ENCODE data around the gene IMPG1.
"Not testable (repeated sequence)": the region's sequence is repeated elsewhere in the genome, so short reads cannot be mapped to it uniquely, and the experiment has no call there.

The IMPG1 gene

DNA sequence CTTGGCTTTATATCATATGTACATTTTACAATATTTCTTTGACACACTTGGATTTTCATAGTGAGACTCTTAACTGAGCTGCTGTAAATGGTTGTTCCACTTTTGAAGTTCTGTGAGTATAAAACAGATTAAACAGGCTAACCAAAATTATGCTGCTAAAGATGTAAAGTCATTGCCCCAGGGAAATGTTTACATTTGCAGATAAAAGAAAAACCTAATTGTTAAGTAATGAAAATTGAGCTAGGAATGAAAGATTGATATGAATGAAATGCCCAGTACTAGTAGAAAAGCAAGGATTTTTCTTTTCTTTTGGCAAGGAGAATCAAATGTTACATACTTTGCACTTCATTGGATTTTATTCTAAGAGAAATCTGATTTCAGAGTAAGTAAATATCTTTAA is 159.4 kb downstream of the IMPG1 start:
- no peak overlapping the region for H2AFZ ChIP-seq (ENCODE audit: low read length)
- no peak overlapping the region for H2BK15ac ChIP-seq (ENCODE audit: low read length)
- H2BK5ac ChIP-seq (ENCODE audit: low read length): no peak overlapping the region
- no peak overlapping the region for H3K27ac ChIP-seq (replicated peaks; ENCODE audit: low read length)
- no peak overlapping the region for H3K18ac ChIP-seq (ENCODE audit: low read length)
- H3K4me1 ChIP-seq (ENCODE audit: control insufficient read depth in 2 of 2, insufficient read depth in 1 of 2, low read depth in 1 of 2, low read length in 2 of 2): peaks cover 0 to 3% of the 10 kb centered on the region in 2 donors
- no peak overlapping the region for H2AK5ac ChIP-seq (ENCODE audit: low read depth, low read length)
- peaks cover 0 to 21% of the 10 kb centered on the region in 2 donors for H3K36me3 ChIP-seq (replicated peaks in 1 of 2; ENCODE audit: control insufficient read depth in 2 of 2, insufficient read depth in 2 of 2, low read length in 2 of 2)
- no peaks in the 10 kb centered on the region for H3K79me1 ChIP-seq (ENCODE audit: low read depth, low read length)
- H3K4me2 ChIP-seq (ENCODE audit: insufficient read depth, low read length, poor library complexity, severe bottlenecking): no peak overlapping the region
- H3K9me3 ChIP-seq (replicated peaks in 1 of 2; ENCODE audit: control insufficient read depth in 2 of 2, insufficient read depth in 1 of 2, low read depth in 1 of 2, low read length in 2 of 2): no peaks in the 10 kb centered on the region
- H3K4me3 ChIP-seq (ENCODE audit: low read length in 2 of 2): no peak overlapping the region
- H2BK120ac ChIP-seq (ENCODE audit: low read depth, low read length): no peak overlapping the region
- no peak overlapping the region for H3K23ac ChIP-seq (ENCODE audit: low read depth, low read length, poor library complexity)
- H3K9ac ChIP-seq (ENCODE audit: low read depth, low read length, poor library complexity): no peak overlapping the region
- DNase-seq (ENCODE audit: low spot score): no peak
- H3K14ac ChIP-seq (ENCODE audit: low read length): no peak overlapping the region
- H4K8ac ChIP-seq (ENCODE audit: low read depth, low read length): no peak overlapping the region
- no peaks in the 10 kb centered on the region for H3K27me3 ChIP-seq (ENCODE audit: control insufficient read depth in 3 of 3, insufficient read depth in 3 of 3, low read depth in 1 of 3, low read length in 3 of 3)
- no peak overlapping the region for H3K4ac ChIP-seq (ENCODE audit: low read length)
- H2BK12ac ChIP-seq (ENCODE audit: low read length): no peak overlapping the region
- no peak overlapping the region for H4K91ac ChIP-seq (ENCODE audit: low read depth, low read length, poor library complexity)

DNA sequence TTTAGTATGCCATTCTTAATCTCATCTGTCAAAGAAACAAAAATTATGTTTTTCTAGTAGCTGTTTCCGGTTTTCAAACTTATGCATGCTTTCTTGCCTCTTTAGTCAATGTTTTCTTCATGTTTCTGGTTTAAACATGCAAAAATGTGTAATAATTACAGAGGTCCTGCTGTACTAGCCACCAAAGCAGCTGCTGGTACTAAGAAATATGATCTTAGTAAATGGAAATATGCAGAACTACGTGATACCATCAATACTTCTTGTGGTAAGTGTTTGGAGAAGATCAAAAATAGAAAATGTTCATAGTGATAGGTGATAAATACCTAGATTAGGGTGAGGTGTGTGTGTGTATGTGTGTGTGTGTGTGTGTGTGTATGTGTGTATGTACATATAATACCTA is 165.0 kb downstream of the IMPG1 start:
- no peak overlapping the region for H3K4me2 ChIP-seq (ENCODE audit: insufficient read depth, low read length, poor library complexity, severe bottlenecking)
- no peaks in the 10 kb centered on the region for H3K79me1 ChIP-seq (ENCODE audit: low read depth, low read length)
- H2BK5ac ChIP-seq (ENCODE audit: low read length): no peak overlapping the region
- no peaks in the 10 kb centered on the region for H3K36me3 ChIP-seq (replicated peaks in 1 of 2; ENCODE audit: control insufficient read depth in 2 of 2, insufficient read depth in 2 of 2, low read length in 2 of 2)
- H3K18ac ChIP-seq (ENCODE audit: low read length): no peak overlapping the region
- no peak overlapping the region for H3K14ac ChIP-seq (ENCODE audit: low read length)
- no peak overlapping the region for H2AFZ ChIP-seq (ENCODE audit: low read length)
- no peaks in the 10 kb centered on the region for H3K4me1 ChIP-seq (ENCODE audit: control insufficient read depth in 2 of 2, insufficient read depth in 1 of 2, low read depth in 1 of 2, low read length in 2 of 2)
- H2BK15ac ChIP-seq (ENCODE audit: low read length): no peak overlapping the region
- H4K8ac ChIP-seq (ENCODE audit: low read depth, low read length): no peak overlapping the region
- no peak overlapping the region for H3K23ac ChIP-seq (ENCODE audit: low read depth, low read length, poor library complexity)
- H3K27me3 ChIP-seq (ENCODE audit: control insufficient read depth in 3 of 3, insufficient read depth in 3 of 3, low read depth in 1 of 3, low read length in 3 of 3): no peaks in the 10 kb centered on the region
- H3K4ac ChIP-seq (ENCODE audit: low read length): no peak overlapping the region
- no peak overlapping the region for H3K4me3 ChIP-seq (ENCODE audit: low read length in 2 of 2)
- no peak overlapping the region for H2BK120ac ChIP-seq (ENCODE audit: low read depth, low read length)
- H4K91ac ChIP-seq (ENCODE audit: low read depth, low read length, poor library complexity): no peak overlapping the region
- no peak overlapping the region for H2AK5ac ChIP-seq (ENCODE audit: low read depth, low read length)
- WGBS, 2 donors (ENCODE audit: extremely low coverage in 2 of 2, insufficient read length in 2 of 2, insufficient replicate concordance in 1 of 2): no CpG with 5 or more reads among the region's 2 CpGs
- H3K9me3 ChIP-seq (replicated peaks in 1 of 2; ENCODE audit: control insufficient read depth in 2 of 2, insufficient read depth in 1 of 2, low read depth in 1 of 2, low read length in 2 of 2): peaks cover 0 to 8% of the 10 kb centered on the region in 2 donors
- no peak for DNase-seq (ENCODE audit: low spot score)
- H3K9ac ChIP-seq (ENCODE audit: low read depth, low read length, poor library complexity): no peak overlapping the region
- no peak overlapping the region for H2BK12ac ChIP-seq (ENCODE audit: low read length)
- H3K27ac ChIP-seq (replicated peaks; ENCODE audit: low read length): no peak overlapping the region

DNA sequence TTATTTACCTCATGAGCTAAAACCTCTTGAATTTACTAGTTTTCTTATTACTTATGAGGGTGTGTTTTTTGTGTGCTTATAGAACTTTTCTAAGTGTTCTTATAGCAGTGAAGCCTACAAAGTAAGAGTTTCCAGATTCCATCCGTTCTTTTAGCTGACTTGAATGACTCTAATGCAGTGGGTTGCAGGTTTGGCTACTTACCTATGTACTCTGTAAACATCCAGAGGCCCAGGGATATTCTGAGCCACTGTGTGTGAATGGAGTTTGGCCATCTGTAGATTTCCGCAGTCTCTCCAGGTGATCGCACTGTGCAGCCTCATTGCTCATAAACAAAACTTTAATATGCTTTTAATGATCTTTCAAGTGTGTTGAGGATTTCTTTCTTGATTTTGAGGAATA is 165.6 kb downstream of the IMPG1 start:
- Histone ChIP-seq H4K8ac (ENCODE audit: low read depth, low read length) (no peak overlapping the region), H2BK15ac (ENCODE audit: low read length) (no peak overlapping the region), H3K14ac (ENCODE audit: low read length) (no peak overlapping the region), H3K27ac (replicated peaks; ENCODE audit: low read length) (no peak overlapping the region), H3K79me1 (ENCODE audit: low read depth, low read length) (no peaks in the 10 kb centered on the region), H3K36me3 (replicated peaks in 1 of 2; ENCODE audit: control insufficient read depth in 2 of 2, insufficient read depth in 2 of 2, low read length in 2 of 2) (no peaks in the 10 kb centered on the region), H4K91ac (ENCODE audit: low read depth, low read length, poor library complexity) (no peak overlapping the region), H3K9ac (ENCODE audit: low read depth, low read length, poor library complexity) (no peak overlapping the region), H3K4me1 (ENCODE audit: control insufficient read depth in 2 of 2, insufficient read depth in 1 of 2, low read depth in 1 of 2, low read length in 2 of 2) (no peaks in the 10 kb centered on the region), H2AK5ac (ENCODE audit: low read depth, low read length) (no peak overlapping the region), H2BK5ac (ENCODE audit: low read length) (no peak overlapping the region), H2BK120ac (ENCODE audit: low read depth, low read length) (no peak overlapping the region), H2BK12ac (ENCODE audit: low read length) (no peak overlapping the region), H3K4ac (ENCODE audit: low read length) (no peak overlapping the region), H2AFZ (ENCODE audit: low read length) (no peak overlapping the region), H3K23ac (ENCODE audit: low read depth, low read length, poor library complexity) (no peak overlapping the region), H3K18ac (ENCODE audit: low read length) (no peak overlapping the region), H3K9me3 (replicated peaks in 1 of 2; ENCODE audit: control insufficient read depth in 2 of 2, insufficient read depth in 1 of 2, low read depth in 1 of 2, low read length in 2 of 2) (peaks cover 0 to 8% of the 10 kb centered on the region in 2 donors), H3K4me3 (ENCODE audit: low read length in 2 of 2) (no peak overlapping the region), H3K27me3 (ENCODE audit: control insufficient read depth in 3 of 3, insufficient read depth in 3 of 3, low read depth in 1 of 3, low read length in 3 of 3) (no peaks in the 10 kb centered on the region), H3K4me2 (ENCODE audit: insufficient read depth, low read length, poor library complexity, severe bottlenecking) (no peak overlapping the region)
- no peak for DNase-seq (ENCODE audit: low spot score)
- WGBS, 2 donors (ENCODE audit: extremely low coverage in 2 of 2, insufficient read length in 2 of 2, insufficient replicate concordance in 1 of 2): no CpG with 5 or more reads among the region's 3 CpGs

DNA sequence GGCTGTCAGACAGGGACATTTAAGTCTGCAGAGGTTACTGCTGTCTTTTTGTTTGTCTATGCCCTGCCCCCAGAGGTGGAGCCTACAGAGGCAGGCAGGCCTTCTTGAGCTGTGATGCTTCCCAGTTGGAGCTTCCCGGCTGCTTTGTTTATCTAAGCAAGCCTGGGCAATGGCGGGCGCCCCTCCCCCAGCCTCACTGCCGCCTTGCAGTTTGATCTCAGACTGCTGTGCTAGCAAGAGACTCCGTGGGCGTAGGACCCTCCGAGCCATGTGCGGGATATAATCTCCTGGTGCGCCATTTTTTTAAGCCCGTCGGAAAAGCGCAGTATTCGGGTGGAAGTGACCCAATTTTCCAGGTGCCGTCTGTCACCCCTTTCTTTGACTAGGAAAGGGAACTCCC is 167.3 kb downstream of the IMPG1 start:
- not testable (repeated sequence) for H3K4me1 ChIP-seq (ENCODE audit: control insufficient read depth in 2 of 2, insufficient read depth in 1 of 2, low read depth in 1 of 2, low read length in 2 of 2); H3K27me3 ChIP-seq (ENCODE audit: control insufficient read depth in 3 of 3, insufficient read depth in 3 of 3, low read depth in 1 of 3, low read length in 3 of 3); H3K79me1 ChIP-seq (ENCODE audit: low read depth, low read length); H3K4me3 ChIP-seq (ENCODE audit: low read length in 2 of 2); H2AK5ac ChIP-seq (ENCODE audit: low read depth, low read length); H3K4ac ChIP-seq (ENCODE audit: low read length); H4K91ac ChIP-seq (ENCODE audit: low read depth, low read length, poor library complexity); H3K4me2 ChIP-seq (ENCODE audit: insufficient read depth, low read length, poor library complexity, severe bottlenecking); H3K36me3 ChIP-seq (replicated peaks in 1 of 2; ENCODE audit: control insufficient read depth in 2 of 2, insufficient read depth in 2 of 2, low read length in 2 of 2); H3K9me3 ChIP-seq (replicated peaks in 1 of 2; ENCODE audit: control insufficient read depth in 2 of 2, insufficient read depth in 1 of 2, low read depth in 1 of 2, low read length in 2 of 2); H3K14ac ChIP-seq (ENCODE audit: low read length); H2BK15ac ChIP-seq (ENCODE audit: low read length); H3K18ac ChIP-seq (ENCODE audit: low read length); H3K9ac ChIP-seq (ENCODE audit: low read depth, low read length, poor library complexity); DNase-seq (ENCODE audit: low spot score); H2AFZ ChIP-seq (ENCODE audit: low read length); H4K8ac ChIP-seq (ENCODE audit: low read depth, low read length); H3K23ac ChIP-seq (ENCODE audit: low read depth, low read length, poor library complexity); H2BK12ac ChIP-seq (ENCODE audit: low read length); H2BK120ac ChIP-seq (ENCODE audit: low read depth, low read length); H3K27ac ChIP-seq (replicated peaks; ENCODE audit: low read length); H2BK5ac ChIP-seq (ENCODE audit: low read length)
- WGBS, 2 donors (ENCODE audit: extremely low coverage in 2 of 2, insufficient read length in 2 of 2, insufficient replicate concordance in 1 of 2): no CpG with 5 or more reads among the region's 14 CpGs
